Neural crest cell (in vitro differentiated cells): ENCODE data around the gene SLC25A13. TPM values are rescaled to one million over a fixed set of nuclear protein-coding genes. Genes with fewer than 3 reads are reported as not detected.

Experiments
- DNase-seq: peaks from one replicate; pipeline ENCODE4 v3.0.0; 2021; ENCODE audit warnings: low read depth, mixed read lengths, low spot score
- H3K27ac Mint-ChIP-seq: one replicate; pipeline ENCODE4 v1.8.0; 2021; ENCODE audit warnings: mild to moderate bottlenecking, mixed read lengths; ENCODE audit not compliant: unreplicated experiment
- H3K27me3 Mint-ChIP-seq: 2 replicates; pipeline ENCODE4 v1.8.0; 2021; ENCODE audit warnings: low read depth, mild to moderate bottlenecking, mixed read lengths
- H3K36me3 Mint-ChIP-seq: 2 replicates; pipeline ENCODE4 v1.8.0; 2021; ENCODE audit warnings: low read depth, mild to moderate bottlenecking, mixed read lengths
- H3K4me1 Mint-ChIP-seq: 2 replicates; pipeline ENCODE4 v1.8.0; 2021; ENCODE audit warnings: mixed read lengths
- H3K4me3 Mint-ChIP-seq: one replicate; pipeline ENCODE4 v1.8.0; 2021; ENCODE audit warnings: mild to moderate bottlenecking, mixed read lengths
- H3K9me3 Mint-ChIP-seq: 2 replicates; pipeline ENCODE4 v1.8.0; 2021; ENCODE audit warnings: mixed read lengths
- total RNA-seq: library from RNA; stranded (reverse); gene quantifications from 2 replicates; pipeline ENCODE4 v1.2.1, GENCODE V29; 2021
- TF ChIP-seq, protein P1 (sequence below): fragments of 200-600 bp; sonication (generic); conservative IDR thresholded peaks from 2 replicates; pipeline ENCODE4 v1.5.0; 2021; ENCODE audit warnings: antibody characterized with exemption, mild to moderate bottlenecking

SLC25A13 gene
- total RNA-seq, 1 donor from 2014 or later = 68.3 TPM

DNA sequence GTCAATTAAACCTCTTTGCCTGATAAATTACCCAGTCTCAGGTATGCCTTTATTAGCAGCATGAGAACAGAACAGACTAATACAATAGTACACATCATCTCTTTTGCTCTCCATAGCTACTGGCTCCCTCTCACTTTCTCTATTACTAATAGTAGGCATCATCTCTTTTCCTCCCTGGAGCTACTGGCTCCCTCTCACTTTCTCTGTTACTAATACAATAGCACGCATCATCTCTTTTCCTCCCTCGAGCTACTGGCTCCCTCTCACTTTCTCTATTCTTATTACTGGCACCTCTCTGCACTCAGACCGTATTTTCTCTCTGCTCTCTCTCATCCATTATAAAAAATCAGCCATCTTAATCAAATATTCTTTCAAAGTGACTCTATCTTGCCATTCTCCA, 37.1 kb downstream of the SLC25A13 start:
- TF ChIP-seq, protein P1, sequence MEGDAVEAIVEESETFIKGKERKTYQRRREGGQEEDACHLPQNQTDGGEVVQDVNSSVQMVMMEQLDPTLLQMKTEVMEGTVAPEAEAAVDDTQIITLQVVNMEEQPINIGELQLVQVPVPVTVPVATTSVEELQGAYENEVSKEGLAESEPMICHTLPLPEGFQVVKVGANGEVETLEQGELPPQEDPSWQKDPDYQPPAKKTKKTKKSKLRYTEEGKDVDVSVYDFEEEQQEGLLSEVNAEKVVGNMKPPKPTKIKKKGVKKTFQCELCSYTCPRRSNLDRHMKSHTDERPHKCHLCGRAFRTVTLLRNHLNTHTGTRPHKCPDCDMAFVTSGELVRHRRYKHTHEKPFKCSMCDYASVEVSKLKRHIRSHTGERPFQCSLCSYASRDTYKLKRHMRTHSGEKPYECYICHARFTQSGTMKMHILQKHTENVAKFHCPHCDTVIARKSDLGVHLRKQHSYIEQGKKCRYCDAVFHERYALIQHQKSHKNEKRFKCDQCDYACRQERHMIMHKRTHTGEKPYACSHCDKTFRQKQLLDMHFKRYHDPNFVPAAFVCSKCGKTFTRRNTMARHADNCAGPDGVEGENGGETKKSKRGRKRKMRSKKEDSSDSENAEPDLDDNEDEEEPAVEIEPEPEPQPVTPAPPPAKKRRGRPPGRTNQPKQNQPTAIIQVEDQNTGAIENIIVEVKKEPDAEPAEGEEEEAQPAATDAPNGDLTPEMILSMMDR = no peak
- no peak overlapping the region for H3K27ac Mint-ChIP-seq
- no peak overlapping the region for H3K4me3 Mint-ChIP-seq
- peaks cover 13% of the 10 kb centered on the region for H3K4me1 Mint-ChIP-seq
- no peak for DNase-seq
- peaks cover 24% of the 10 kb centered on the region for H3K36me3 Mint-ChIP-seq
- H3K27me3 Mint-ChIP-seq = no peaks in the 10 kb centered on the region
- peaks cover 7% of the 10 kb centered on the region for H3K9me3 Mint-ChIP-seq

DNA sequence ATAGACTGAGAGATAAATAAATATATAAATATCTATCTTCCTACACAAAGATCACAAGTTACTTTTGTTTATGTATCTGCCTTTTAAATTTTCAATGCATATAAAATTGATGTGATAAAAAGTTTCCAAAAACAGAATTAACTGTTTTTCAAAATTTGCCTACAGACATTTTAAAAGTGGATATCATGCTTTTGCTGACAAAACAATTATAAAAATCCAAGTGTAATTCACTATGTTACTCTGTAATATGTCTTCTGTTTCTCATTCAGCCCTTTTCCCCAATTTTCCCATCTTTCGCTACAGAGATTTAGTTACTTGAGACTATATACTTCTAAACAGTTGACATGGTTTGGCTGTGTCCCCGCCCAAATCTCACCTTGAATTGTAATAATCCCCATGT, 37.7 kb downstream of the SLC25A13 start:
- Mint-ChIP-seq H3K4me1 (peaks cover 13% of the 10 kb centered on the region), H3K4me3 (no peak overlapping the region), H3K9me3 (peaks cover 3% of the 10 kb centered on the region), H3K36me3 (peaks cover 18% of the 10 kb centered on the region), H3K27me3 (no peaks in the 10 kb centered on the region), H3K27ac (no peak overlapping the region)
- DNase-seq = no peak
- TF ChIP-seq, protein P1 = no peak

DNA sequence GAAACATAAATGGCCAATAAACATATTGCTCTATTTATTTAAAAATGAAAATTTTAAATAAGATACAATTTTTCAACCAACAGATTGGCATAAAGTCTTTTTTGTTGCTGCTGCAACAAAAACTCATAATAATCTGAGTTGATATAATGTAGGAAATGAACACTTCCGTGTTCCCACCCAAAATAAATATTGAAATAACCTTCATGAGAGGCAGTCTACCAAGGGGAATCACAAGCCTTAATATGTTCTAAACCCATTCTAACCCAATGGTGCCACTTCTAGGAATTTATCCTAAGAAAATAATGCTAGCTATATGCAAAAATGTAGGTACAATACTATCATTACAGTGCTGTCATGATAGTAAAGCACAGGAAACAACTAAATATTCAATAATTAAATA, 39.1 kb downstream of the SLC25A13 start:
- Mint-ChIP-seq H3K27ac (no peak overlapping the region), H3K27me3 (no peaks in the 10 kb centered on the region), H3K4me1 (peaks cover 17% of the 10 kb centered on the region), H3K4me3 (no peak overlapping the region), H3K9me3 (peaks cover 2% of the 10 kb centered on the region), H3K36me3 (peaks cover 15% of the 10 kb centered on the region)
- DNase-seq = no peak
- TF ChIP-seq, protein P1 = no peak

DNA sequence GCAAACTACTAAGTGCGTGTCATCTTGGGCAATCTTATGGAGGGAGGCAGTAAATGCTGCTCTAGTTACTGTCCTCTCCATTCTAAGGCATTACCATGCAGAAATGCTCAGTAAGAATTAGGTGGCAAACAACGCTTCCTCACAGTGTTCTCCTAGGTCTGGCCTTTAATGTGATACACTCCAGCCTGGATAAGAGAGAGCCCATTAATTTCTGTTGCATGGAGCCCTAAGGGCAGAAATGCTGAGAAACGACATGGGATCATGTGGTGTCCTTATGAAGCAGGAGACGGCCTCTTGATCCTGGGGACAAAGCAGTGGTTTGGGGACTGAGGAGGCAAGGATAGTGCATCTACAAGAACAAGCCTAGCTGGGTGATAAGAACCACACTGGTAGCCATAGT, 44.0 kb downstream of the SLC25A13 start:
- Mint-ChIP-seq H3K9me3 (no peaks in the 10 kb centered on the region), H3K27ac (no peak overlapping the region), H3K27me3 (no peaks in the 10 kb centered on the region), H3K36me3 (peaks cover 32% of the 10 kb centered on the region), H3K4me1 (peaks cover 4% of the 10 kb centered on the region), H3K4me3 (no peak overlapping the region)
- no peak for DNase-seq
- TF ChIP-seq, protein P1 = no peak

DNA sequence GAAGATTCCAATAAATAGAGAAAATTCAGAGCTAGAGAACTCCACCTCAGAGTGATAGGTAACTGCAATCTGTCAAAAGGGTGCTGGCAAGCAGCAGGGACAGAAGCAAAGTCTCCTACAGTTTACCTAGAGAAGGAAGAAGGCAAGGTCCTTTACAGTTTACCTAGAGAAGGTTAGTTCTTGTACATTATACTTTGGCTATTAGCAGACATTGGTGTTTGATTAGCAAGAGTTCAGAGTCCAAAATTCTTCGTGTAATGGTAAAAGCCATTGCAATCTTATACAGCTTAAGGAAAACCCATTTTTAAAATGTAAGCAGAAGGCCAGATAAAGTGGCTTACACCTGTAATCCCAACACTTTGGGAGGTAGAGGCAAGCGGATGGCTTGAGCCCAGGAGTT, 45.9 kb downstream of the SLC25A13 start:
- TF ChIP-seq, protein P1 = no peak
- no peak overlapping the region for H3K27ac Mint-ChIP-seq
- H3K4me1 Mint-ChIP-seq = peaks cover 4% of the 10 kb centered on the region
- H3K9me3 Mint-ChIP-seq = no peaks in the 10 kb centered on the region
- H3K4me3 Mint-ChIP-seq = no peak overlapping the region
- no peaks in the 10 kb centered on the region for H3K27me3 Mint-ChIP-seq
- no peak for DNase-seq
- peaks cover 36% of the 10 kb centered on the region for H3K36me3 Mint-ChIP-seq

DNA sequence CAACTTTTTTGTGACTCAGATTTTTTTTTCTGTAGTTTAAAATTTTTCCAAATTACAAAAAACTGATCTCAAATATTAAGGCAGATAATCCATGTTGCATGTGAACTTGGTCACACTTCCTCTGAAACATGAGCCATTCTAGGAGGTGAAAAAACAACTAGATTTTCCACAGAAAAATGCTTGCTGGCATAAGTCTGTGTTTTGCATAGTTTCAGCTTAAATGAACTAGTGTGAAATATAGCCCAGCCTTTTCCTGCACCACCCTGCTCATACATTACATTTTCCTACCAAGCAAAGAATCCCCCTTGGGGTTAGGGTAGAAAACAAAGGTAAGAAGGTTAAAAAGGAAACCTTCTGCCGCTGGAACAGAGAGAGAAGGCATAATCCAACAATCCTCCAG, 48.2 kb downstream of the SLC25A13 start:
- DNase-seq = no peak
- Mint-ChIP-seq H3K4me3 (no peak overlapping the region), H3K27me3 (no peaks in the 10 kb centered on the region), H3K9me3 (peaks cover 3% of the 10 kb centered on the region), H3K27ac (no peak overlapping the region), H3K4me1 (peaks cover 4% of the 10 kb centered on the region), H3K36me3 (peaks cover 45% of the 10 kb centered on the region)
- TF ChIP-seq, protein P1 = no peak
